Measurements from ENCODE around the gene GAK. TPM values are rescaled to one million over a fixed set of nuclear protein-coding genes. Genes with fewer than 3 reads are reported as not detected.

Gene GAK
- total RNA-seq, 1 donor from 2014 or later: 72.1 TPM

DNA sequence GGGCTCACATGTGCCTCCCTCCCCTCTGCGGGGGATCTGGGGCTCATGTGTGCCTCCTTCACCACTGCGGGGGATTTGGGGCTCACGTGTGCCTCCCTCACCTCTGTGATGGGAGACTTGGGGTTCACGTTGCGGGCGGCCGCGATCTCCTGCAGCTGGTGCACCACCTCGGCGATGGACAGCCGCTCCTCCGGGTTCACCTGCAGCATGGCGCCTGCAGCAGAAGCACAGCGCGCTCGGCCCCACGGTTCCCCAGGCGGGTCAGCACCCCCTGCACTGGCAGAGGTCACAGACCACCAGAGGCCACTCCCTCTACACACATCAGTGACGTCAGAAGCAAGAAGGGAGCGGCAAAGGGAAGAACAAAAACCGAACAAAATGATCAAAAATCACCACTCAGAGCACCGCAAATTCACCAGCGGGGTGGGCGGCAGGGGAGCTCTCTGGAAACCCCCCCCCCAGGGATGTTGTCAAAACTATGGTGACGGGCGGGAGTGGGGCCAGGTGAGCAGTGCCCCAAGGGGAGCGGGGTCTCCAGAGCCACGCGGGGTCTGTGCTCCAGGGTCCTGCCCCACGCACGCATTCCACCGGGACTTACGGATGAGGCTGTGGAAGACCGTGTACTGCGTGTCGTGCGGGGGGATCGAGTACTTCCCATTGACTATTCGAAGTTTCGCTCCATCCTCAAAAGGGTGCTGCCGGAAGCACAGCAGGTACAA, 38.7 kb downstream of the GAK start:
- ATAC-seq (no peak), DNase-seq (ENCODE audit: low spot score) (no peak)

DNA sequence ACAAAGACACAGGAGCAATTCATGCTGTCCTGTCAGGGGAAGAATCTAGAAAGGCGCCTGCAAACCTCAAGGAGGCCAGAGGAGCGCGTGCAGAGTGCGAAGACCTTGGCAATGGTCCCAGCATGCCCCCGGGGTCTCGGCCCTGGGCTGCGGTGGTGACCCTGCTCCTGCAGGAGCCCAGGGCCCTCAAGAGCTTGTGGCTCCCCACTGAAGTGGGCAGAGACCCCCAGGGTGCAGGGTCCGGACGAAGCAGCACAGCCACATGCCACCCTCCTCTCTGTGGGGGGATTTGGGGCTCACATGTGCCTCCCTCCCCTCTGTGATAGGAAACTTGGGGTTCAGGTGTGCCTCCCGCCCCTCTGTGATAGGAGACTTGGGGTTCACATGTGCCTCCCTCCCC, 39.3 kb downstream of the GAK start:
- DNase-seq (ENCODE audit: low spot score) (no peak), ATAC-seq (no peak)

DNA sequence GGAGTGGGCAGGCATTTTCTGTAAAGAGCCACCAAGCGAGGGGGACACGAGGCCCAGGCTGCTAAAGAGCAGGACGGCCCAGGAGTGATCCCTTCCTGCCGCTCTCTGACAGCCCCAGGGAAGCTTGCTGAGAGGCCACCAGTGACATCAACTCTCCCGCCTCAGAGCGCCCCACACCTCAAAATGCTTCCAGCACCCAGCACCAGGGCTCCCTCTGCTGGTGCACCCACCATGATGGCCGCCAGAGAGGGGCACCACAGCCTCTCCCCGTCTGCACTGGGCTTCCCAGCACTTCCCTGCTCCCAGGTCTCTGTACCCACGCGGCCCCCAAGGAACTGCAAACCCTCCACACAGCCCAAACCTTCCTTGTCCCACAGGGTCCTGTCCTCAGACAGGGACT, 40.4 kb downstream of the GAK start:
- ATAC-seq (peak; percentile 14), DNase-seq (ENCODE audit: low spot score) (no peak)

DNA sequence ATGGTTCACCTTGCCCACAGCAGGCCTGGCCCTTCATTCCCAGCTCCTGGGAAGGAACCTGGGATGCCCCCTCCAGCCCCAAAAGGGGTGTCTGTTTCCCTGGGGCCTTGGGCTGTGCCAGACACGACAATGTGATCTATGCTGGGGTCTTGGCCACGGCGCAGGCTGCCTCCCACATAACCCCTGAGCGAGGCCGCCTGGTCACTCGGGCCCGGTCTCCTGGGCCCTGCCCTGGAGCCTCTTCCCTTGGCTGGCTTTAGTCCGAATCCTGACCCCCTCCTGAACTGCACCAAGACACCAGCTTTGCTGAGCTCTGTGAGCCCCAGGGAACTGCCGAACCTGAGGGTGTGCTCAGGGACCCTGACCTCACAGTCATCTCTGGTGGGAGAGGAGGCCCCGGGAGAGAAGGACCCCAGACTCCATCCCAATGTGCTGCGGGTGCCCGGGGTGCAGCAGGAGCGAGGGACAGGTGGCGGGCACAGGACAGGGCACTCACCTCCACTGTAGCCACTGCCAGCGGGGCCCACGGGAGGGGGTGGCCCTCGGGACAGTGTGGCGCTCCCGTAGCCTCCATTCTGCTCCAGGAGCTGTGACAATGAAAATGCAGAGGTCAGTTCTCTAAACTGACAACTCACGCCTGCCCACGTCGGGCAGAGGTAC, 42.0 kb downstream of the GAK start:
- ATAC-seq: no peak
- no peak for DNase-seq (ENCODE audit: low spot score)

DNA sequence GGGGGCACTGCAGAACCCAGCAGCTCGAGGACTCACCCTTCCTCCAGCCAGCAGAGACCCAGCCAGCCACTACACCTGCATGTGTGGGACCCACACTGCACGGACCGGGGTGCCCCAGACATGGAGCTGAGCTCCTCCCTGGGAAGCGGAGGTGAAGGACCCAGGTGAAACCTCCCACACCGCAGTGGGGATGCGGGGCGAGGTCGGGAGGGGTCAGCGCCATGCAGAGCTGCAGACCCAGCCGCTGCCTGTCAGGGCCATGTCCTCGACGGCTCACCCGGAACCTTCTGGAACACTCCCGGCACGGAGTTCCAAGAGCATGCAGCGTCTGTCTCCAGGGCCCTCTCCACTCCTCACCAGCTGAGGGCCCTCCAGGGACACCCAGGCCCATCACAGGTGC, 42.6 kb downstream of the GAK start:
- no peak for DNase-seq (ENCODE audit: low spot score)

DNA sequence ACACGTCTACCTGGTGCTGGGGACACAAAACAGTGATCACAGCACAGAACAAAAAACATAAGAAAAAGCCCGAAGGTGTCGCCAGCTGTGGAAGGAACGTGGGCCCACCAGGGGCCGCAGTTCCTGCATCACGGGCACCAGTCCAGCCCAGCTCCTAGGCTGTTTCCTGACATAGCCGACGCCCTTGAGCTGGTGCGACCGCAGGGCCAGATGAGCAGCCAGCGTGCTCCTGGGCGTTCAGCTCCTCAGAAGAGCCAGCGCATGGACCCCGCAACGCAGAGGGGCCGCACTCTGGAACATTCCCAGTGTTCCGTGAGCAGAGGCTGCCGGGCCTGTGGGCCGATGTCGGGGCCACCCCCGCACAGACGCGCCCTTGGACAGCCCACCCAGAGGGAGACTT, 44.1 kb downstream of the GAK start:
- ATAC-seq (no peak), DNase-seq (ENCODE audit: low spot score) (no peak)

More for the DNA sequence above, 42.6 kb downstream of the GAK start:
- no peak for ATAC-seq

DNA sequence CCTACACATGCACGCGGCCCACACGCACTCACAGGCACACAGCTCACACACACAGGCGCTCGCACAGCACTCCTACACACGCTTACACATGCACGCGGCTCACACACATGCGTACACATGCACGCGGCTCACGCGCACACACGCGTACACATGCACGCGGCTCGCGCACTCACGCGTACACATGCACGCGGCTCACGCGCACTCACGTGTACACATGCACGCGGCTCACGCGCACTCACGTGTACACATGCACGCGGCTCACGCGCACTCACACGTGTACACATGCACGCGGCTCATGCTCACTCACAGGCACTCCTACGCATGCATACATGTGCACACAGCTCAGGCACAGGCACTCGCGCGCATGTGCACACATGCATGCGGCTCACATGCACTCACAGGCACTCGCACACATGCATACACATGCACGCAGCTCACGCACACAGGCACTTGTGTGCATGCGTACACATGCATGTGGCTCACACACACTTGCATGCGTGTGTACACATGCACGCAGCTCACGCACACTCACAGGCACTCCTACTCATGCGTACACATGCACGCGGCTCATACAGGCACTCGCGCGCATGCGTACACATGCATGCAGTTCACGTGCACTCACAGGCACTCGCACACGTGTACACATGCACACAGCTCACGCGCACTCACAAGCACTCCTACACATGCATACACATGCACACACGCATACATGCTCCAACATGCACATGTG, 44.9 kb downstream of the GAK start:
- no peak for ATAC-seq

DNA sequence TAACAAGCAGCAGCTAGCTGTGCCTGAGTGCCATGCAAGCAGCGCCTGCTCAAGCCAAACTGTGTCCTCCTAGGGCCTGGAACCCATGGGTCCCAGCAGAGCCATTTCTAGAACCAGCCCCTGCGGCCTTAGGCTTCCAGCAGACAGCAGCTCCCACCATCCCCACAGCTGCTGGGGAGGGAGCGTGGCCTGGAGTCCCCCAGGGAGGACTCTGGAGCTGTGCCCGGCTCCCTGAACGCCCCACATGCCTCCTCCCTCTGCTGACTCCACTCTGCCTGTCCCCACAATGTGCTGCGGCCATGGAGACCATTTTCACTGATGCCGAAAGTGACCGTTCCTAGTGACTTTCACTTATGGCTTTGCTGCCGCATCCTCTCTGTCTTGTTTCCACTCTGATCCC, 45.9 kb downstream of the GAK start:
- DNase-seq (ENCODE audit: low spot score) (no peak), ATAC-seq (no peak)

More for the DNA sequence above, 44.9 kb downstream of the GAK start:
- DNase-seq (ENCODE audit: low spot score): no peak

DNA sequence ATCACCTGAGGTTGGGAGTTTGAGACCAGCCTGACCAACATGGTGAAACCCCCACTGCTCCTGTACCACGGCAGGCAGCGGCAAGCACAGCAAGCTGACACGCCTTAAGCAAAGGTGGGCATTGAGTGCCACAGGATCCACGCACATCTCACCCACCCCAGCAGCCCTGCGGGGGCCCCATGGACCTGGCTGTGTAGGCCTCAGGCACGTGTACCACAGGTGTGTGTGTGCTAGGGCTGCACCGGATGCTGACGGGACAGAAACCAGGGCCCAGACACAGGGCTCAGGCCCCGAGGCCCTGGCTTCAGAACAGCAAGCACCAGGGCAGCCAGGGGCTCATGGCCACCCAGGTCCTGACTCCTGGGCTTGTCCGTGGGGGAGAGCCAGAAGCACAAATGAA, 46.8 kb downstream of the GAK start:
- DNase-seq (ENCODE audit: low spot score) (no peak), ATAC-seq (no peak)

DNA sequence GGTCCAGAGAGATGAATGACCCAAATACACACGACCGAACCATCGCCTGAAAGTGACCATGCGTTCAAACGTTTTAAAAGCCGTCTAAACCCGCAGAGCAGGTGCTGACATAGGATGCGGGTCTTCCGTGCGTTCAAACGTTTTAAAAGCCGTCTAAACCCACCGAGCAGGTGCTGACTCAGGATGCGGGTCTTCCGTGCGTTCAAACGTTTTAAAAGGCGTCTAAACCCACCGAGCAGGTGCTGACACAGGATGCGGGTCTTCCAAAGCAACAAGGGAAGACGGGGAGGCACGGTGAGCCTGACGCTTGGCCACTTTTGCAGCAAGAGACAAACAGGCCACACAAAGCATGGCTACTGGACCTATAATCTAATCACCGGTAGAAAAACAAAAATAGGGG, 47.2 kb downstream of the GAK start:
- ATAC-seq (no peak), DNase-seq (ENCODE audit: low spot score) (no peak)

DNA sequence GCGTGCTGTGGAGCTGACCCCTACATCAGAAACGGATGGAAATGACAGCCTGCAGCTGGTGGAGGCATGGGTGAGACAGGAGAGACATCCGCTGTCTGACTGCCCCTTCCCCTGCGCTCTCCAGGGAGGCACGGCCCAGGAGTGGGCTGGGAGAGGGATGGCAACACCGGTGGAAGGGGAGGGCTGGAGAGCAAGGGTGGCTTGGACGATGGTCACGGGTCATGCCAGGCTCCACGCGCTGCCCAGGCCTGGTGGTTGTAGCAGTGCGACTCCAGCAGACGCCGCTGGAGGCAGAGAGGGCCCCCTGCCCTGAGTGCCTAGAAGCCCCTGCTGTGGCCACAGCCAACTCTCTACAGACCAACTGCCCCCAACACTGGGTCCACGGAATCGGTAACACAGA, 47.9 kb downstream of the GAK start:
- DNase-seq (ENCODE audit: low spot score): no peak
- no peak for ATAC-seq

DNA sequence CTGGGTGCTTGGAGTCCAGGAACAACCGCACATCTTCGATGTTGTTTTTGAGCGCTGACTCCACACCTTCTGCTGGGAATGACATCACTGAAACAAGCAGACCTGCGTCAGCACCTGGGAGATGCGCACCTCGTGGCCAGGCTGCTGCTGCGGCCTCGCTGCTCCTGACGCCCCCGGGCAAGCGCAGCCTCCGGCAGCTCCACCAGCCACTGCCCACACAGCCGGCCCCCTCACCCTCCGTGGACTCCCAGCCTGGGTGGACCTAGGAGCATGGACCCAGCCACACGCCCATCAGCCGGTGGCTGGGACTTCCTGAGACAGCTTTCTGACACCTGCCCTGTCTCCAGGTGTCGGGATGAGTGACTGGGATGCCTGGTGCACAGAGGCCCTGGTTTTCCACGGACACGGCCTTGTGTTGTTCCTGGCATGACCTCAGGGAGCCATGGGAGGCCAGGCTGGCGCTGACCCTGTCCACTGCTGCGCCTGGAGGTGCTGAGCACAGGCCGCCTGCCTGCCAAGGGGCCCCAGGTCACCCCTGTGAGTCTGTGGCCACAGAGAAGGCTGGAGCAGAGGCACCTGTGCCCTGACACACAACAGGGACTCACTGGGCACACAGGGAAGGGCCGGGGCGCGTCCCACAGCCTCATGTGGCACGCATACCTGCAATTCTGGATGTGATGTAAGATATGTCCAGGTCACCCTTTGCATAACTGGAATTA, 48.6 kb downstream of the GAK start:
- ATAC-seq (no peak), DNase-seq (ENCODE audit: low spot score) (no peak)

DNA sequence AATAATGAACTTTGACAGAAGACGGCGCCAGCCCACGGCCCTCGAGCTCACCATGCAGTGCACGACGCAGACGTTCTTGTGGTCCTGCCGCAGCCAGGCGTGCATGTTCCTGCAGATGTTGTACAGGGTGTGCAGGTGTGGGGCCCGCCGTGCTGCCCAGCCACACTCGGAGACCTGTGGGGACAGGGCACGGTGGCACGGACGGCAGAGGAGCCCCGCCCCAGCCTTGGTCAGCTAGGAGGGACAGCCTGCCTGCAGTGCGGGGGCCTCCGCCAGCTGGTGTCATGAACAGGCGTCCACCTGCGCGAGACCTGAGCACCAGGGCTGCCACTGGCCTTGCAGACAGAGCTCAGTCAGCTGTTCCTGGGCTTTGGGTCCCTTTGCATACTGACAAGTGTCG, 49.5 kb downstream of the GAK start:
- ATAC-seq (no peak), DNase-seq (ENCODE audit: low spot score) (no peak)

DNA sequence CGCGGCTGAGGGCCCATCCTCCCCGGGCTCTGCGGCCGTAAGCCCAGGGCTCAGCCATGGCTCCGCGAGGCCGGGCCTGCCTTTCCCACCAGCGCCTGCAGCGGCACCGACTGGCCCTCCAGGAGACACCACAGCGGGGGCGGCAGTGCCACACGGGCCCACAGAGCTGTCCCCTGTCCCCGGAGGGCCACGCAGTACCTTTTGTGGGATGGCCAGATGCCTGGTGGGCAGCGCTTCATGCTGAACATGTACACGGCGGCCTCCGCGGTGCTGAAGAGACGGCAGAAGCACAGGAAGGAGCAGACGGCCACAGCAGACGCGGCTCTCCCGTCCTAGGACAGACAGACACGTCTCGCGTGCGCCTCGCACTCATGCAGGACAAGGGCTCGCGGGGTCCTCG, 50.4 kb downstream of the GAK start:
- no peak for ATAC-seq

DNA sequence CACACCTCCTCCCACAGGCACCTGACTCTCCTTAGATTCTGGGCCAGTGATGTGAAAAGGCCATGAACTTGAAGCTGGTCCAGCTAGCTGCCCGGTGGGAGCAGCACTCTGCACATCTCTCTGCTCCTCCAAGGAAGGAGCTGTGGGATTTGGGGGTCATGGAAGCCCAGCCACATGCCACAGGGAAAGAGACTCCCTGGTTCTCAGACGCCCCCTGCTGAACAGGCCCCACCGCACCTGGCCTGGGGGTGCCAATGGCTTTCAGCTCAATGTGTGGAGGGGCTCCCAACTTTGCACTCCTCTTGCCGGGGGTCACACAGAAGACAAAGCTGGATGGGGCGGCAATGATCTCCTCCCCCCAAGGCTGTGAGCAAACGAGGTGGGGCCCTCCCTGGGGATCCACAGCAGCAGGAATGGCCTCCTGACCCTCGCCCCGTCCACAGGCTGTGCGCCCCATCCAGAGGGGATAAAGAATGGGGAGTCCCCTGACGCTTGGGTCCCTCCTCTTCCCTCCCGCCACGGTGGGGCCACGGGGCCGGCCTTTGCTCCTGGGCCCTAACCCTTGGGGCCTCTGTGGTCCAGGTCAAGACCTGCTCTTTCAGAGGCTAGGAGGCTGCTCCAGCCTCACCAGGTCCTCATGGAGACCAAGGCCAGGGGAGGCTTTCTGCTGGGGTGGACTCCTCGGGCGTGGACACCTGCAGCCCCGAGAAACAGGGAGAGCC, 51.3 kb downstream of the GAK start:
- DNase-seq (ENCODE audit: low spot score) (no peak), ATAC-seq (no peak)

More for the DNA sequence above, 50.4 kb downstream of the GAK start:
- no peak for DNase-seq (ENCODE audit: low spot score)

DNA sequence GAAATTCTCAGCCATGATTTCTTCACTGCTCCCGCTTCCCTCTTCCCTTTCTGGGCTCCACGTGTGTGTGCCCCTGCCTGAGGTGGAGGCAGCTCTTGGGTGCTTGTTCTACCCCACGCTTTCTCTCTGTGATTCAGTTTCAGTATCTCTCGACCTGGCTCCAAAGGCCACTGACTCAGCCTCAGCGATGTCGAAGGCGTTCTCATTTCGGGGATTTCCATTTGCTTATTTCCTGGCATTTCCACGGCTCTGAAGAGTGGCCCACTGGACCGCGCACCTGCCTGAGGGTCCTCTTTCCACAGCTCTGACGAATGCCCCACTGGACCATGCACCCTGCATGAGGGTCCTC, 52.4 kb downstream of the GAK start:
- no peak for DNase-seq (ENCODE audit: low spot score)
- no peak for ATAC-seq

DNA sequence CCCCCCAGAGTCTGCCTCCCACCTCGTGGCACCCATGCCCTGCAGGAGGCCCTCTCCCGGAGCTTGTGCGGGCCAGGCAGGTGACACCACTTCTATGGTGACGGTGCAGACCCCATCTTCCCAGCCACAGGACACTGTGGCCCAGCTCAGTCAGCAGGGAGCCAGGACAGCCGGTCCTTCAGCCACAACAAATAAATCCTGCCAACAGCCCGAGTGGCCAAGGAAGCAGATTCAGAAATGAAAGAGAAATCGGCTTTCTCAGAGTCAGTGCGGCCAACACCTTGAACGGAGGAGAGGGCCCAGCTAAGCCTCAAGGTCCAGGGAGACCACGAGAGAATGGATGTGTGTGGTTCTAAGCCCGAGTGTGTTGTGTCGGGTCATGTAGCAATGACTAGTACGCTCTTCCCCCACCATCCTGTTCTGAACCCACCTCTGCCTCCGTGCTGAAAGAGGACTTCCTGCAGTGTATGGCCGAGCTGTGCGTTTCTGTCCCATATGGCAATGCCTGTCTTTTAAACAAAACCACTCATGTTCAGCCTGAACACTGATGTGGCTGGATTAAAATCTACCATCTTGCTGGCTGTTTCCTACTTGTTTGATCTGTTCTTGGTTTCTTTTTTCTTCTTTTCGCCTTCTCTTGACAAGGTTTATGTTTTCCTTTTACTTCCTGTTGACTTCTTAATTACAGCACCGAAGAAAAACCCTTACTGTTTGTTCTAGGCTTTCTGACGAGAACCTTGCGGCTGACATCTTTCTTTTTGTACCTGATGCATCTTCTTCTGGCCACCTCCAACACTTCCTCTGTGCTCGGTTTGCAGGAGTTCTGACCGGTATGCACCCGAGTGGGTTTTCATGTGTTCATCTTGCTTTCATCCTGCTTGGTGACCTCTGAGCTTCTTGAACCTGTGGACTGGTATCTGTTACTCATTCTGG, 53.1 kb downstream of the GAK start:
- no peak for ATAC-seq
- DNase-seq (ENCODE audit: low spot score): no peak

DNA sequence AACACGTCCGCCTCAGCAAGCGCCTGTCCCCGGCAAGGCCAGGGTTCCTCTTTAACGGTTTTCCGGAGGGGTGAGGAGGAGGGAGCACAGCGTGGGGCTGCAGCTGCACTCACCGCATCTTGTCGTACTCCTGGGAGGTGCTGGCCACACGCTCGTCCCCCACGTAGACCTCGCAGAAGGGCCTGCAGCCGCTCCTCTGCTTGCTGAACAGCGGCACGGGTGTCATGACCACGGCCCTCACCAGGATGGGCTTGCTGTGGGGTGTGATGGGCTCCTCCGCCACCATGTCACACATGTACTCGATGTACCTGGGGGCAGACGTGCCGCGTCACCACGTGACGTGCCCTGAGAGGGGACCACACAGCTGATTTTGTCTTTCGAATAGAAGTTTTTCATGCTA, 54.6 kb downstream of the GAK start:
- DNase-seq (ENCODE audit: low spot score) (no peak), ATAC-seq (no peak)

DNA sequence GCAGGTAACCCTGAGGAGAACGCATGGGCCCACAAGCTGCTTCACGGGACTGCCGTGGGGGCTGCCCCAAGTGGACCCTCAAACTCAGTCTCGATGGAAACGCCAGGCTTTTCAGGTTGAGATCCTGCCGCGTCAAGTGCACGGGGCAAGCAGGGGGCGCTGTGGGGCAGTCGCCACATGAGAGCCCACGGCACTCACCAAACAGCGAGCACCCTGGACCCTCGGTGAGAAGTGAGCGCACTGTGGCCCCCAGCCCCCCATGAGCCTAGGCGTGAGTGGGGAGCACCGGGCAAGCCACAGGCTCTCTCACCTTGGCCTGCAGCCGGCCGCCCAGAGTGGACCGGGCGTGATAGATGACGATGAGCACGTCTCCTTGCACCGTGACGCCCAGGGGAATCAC, 55.3 kb downstream of the GAK start:
- DNase-seq (ENCODE audit: low spot score) (no peak), ATAC-seq (no peak)

All from left lobe of liver (tissue), 2 donors.